Measurements from ENCODE around the gene POP4. TPM values are rescaled to one million over a fixed set of nuclear protein-coding genes. Genes with fewer than 3 reads are reported as not detected.

Gene POP4
- total and polyA plus RNA-seq, 2 donors from 2014 or later, result 60.5 to 87.9 TPM

DNA sequence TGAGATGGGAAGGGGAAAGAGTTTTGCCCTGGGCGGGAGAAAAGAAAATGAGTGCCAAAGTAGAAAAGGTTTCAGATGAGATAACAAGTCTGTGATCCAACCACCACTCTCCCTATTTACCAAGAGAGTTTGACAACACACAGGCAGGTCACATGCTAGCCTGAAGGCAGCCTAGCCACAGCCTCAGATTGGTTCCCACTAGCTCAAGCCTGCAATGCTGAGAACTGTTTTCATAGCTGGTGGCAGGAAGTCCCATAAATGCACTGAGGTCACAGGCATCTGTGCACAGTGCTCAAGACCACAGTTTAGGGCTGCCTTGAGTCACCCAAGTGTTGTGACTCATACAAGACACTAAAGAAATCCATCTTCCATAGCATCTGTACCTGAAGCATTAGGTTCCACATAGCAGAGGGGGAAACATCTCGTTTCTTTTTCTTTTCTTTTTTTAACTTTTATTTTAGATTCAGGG, 18.5 kb upstream of the POP4 start:
- Histone ChIP-seq H3K4me1 (ENCODE audit: control insufficient read depth in 2 of 3, insufficient read depth in 2 of 3, low read depth in 1 of 3, low read length in 3 of 3) (no peaks in the 10 kb centered on the region), H3K27me3 (ENCODE audit: control insufficient read depth, insufficient read depth, low read length) (no peaks in the 10 kb centered on the region), H3K4me3 (ENCODE audit: low read length in 3 of 3) (no peak overlapping the region), H3K9ac (ENCODE audit: low read length in 3 of 3) (no peak overlapping the region), H3K27ac (ENCODE audit: low read depth in 2 of 2, low read length in 2 of 2) (peak overlapping the region in 1 of 2 donors; percentile 7), H3K36me3 (ENCODE audit: control insufficient read depth in 2 of 3, insufficient read depth in 3 of 3, low read length in 3 of 3) (no peaks in the 10 kb centered on the region), H3K9me3 (ENCODE audit: control insufficient read depth in 2 of 3, insufficient read depth in 1 of 3, low read length in 3 of 3) (no peaks in the 10 kb centered on the region)
- FAIRE-seq (no peak), DNase-seq (peak in 1 of 5 donors; percentile 12)
- TF ChIP-seq CTCF (IDR thresholded peaks at IDR 0.05; ENCODE audit: borderline replicate concordance, extremely low read depth, insufficient read depth), result no peak
- intact Hi-C loops (cut with DNase I), result no loop called here

- Histone ChIP-seq H3K27ac (ENCODE audit: low read depth in 2 of 2, low read length in 2 of 2) (no peak overlapping the region), H3K4me3 (ENCODE audit: low read length in 3 of 3) (no peak overlapping the region), H3K9me3 (ENCODE audit: control insufficient read depth in 2 of 3, insufficient read depth in 1 of 3, low read length in 3 of 3) (no peaks in the 10 kb centered on the region), H3K4me1 (ENCODE audit: control insufficient read depth in 2 of 3, insufficient read depth in 2 of 3, low read depth in 1 of 3, low read length in 3 of 3) (no peaks in the 10 kb centered on the region), H3K9ac (ENCODE audit: low read length in 3 of 3) (no peak overlapping the region), H3K27me3 (ENCODE audit: control insufficient read depth, insufficient read depth, low read length) (no peaks in the 10 kb centered on the region), H3K36me3 (ENCODE audit: control insufficient read depth in 2 of 3, insufficient read depth in 3 of 3, low read length in 3 of 3) (no peaks in the 10 kb centered on the region)
- DNase-seq, result no peak
- no peak for FAIRE-seq
- no peak for TF ChIP-seq CTCF (IDR thresholded peaks at IDR 0.05; ENCODE audit: borderline replicate concordance, extremely low read depth, insufficient read depth)
- intact Hi-C loops (cut with DNase I), result no loop called here
Observed at GRCh38 chr19:29588095-29588494, 18.0 kb upstream of the POP4 start.

DNA sequence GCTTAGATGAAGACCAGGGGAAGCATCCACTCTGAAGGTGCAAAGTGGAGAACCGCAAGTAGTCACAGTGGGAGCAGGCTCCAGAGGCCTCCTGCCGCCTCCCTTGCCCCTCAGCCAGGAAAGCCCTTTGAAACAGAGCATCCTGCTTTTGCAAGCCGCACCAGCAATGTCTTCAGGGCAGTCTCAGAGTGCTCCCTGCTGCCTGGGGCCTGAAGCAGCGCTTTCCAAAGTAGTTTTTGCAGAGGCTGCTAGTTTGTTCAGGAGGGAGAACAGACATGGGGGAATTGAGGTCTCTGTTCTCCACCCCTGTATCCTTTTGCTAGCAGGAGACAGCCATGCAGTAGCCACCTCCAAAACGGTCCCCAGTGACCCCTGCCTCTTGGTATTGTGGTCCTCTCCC, 15.8 kb upstream of the POP4 start:
- no peak for FAIRE-seq
- intact Hi-C loops (cut with DNase I), result no loop called here
- no peaks in the 10 kb centered on the region for H3K9me3 ChIP-seq (ENCODE audit: control insufficient read depth in 2 of 3, insufficient read depth in 1 of 3, low read length in 3 of 3)

More for the DNA sequence above, 15.8 kb upstream of the POP4 start:
- Histone ChIP-seq H3K4me3 (ENCODE audit: low read length in 3 of 3) (no peak overlapping the region), H3K9ac (ENCODE audit: low read length in 3 of 3) (no peak overlapping the region), H3K27ac (ENCODE audit: low read depth in 2 of 2, low read length in 2 of 2) (no peak overlapping the region), H3K36me3 (ENCODE audit: control insufficient read depth in 2 of 3, insufficient read depth in 3 of 3, low read length in 3 of 3) (no peaks in the 10 kb centered on the region), H3K4me1 (ENCODE audit: control insufficient read depth in 2 of 3, insufficient read depth in 2 of 3, low read depth in 1 of 3, low read length in 3 of 3) (no peaks in the 10 kb centered on the region), H3K27me3 (ENCODE audit: control insufficient read depth, insufficient read depth, low read length) (peaks cover 2% of the 10 kb centered on the region)
- TF ChIP-seq CTCF (IDR thresholded peaks at IDR 0.05; ENCODE audit: borderline replicate concordance, extremely low read depth, insufficient read depth), result no peak
- DNase-seq, result peak in 1 of 5 donors; percentile 20

Measured in kidney (tissue), 14 donors.